NCI-H2081 treated with DMSO at 0.1 percent for 48 hours (cell line): ENCODE data around the gene KCNJ4.

Experiments
- DNase-seq: peaks from one replicate; lab custom pipeline; 2025; lab: John Stamatoyannopoulos, UW

KCNJ4 gene

DNA sequence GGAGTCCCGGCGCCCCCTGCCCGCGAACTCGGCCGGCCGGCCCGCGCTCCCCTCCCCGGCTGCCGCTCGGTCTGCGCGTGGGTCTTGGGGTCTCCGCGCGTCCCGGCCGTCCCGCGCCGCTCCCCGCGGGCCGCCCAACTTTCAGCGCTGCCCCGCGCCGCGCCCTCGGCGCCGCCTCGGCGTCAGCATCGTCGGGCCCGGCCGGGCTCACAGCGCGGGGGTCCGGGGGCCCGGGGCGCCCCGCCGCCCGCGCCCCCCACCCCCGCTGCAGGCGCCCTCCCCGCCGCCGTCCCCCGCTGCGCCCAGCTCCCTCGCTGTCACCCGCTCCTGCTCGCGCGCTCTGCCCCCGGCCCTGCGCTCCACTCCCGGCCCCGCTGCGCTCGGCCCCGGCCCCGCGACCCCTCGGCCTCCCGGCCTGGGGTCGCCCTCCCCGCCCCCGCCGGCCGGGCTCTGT, at the start of gene KCNJ4:
Gene KCNJ4 (minus strand): TSS at position 124 of the 454 bp plus-strand sequence. CDS start 27,067 bp downstream, outside the sequence.
- no peak for DNase-seq

DNA sequence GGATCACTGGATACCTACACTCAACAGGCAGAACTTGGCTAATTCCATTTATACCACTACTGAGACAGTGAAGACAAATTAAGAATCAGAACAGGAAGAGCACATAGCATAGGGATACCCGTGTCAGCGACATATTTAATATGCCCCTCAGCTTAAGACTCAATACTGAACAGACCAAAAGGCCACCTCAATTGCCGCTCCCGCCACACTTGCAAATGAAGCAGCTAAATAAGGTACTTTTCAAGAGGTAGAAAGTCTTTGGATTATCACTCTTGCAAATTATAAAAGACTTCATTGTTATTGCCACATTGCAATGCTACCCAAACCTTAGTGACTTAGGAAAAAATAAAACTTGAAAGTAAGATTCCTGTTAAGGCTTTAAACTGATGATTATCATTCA, 48.0 kb upstream of the KCNJ4 start:
- DNase-seq: no peak

DNA sequence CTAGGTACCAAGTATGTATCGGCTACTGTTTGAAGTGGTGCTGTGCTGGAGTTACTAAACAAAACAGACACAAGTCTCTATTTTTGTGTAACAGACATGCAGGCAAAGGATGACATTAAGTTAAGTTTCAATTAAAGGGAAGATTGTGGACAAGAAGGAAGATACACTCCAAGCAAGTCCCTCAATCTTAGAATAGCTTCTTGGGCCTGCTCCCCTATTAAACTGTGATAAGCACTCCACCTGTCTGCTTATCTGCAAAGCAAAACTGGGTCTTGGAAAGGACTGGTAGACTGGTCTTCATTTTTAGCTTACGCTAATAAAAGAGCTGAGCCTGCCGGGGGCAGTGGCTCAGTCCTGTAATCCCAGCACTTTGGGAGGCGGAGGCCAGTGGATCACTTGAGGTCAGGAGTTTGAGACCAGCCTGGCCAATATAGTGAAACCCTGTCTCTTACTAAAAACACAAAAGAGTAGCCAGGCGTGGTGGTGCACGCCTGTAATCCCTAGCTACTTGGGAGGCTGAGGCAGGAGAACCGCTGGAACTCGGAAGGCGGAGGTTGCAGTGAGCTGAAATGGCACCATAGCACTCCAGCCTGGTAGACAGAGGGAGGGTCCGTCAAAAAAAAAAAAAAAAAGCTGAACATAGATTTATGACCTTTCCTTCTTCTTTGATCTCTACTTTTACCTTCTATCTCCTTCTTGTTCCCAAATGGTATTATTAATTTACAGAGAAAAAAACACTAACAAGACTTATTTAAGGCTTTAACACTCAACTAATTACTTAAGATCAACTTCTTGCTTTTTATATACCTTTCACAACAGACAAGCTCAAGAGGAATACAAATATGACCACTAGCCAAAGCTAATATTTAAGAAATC, 47.0 kb upstream of the KCNJ4 start:
- no peak for DNase-seq

DNA sequence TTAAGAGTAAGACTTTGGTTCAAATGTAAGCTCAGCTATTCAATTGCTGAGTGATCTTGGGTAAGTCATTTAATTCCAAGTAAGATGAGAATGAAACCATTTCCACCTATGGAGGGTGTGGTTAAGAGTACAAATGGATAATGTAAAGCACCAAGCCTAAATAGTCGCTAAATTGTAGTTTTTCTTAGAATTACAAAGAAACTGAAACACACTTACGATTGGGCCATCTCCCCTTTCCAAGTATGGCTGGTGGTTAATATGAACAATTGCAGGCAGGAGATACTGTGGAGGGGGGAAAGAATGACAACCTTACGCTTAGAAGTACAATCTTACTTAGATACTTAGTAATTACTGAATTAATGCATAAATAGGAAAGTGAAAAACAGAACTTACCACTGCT, 42.9 kb upstream of the KCNJ4 start:
- no peak for DNase-seq

- DNase-seq: no peak
These were observed 39.9 kb upstream of the KCNJ4 start for GRCh38 chr22:38494939-38495338.

- no peak for DNase-seq
These were observed 39.5 kb upstream of the KCNJ4 start for GRCh38 chr22:38494498-38494897.

DNA sequence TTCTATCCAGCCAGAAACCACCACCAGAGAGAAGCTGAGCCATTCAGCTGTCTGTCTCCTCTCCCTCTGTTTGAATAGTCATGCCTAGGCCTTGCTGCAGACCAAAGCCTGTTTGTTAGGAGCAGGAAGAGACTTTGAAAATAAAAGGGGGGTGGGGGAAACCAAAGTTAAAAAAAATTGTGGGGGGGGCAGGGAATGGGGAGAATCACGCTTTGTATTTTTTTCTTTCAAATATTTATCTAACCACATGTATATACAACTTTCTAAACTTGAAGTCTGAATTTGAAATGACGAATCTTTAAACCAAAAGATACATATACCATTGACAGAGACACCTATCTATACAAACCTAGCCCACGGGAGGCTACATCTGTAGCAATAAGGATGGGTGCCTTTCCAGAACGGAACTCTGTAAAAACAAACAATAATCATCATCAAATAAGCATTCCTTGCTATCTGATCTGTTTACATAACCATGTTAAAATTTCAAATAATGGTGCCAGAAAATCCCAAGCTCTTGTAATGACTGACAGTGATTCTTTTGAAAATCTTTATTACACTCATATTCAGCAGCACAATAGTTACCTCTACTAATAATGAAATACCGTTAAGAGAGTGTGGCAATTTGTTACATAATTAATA, 36.8 kb upstream of the KCNJ4 start:
- DNase-seq: no peak

- no peak for DNase-seq
These were observed 35.9 kb upstream of the KCNJ4 start for GRCh38 chr22:38490915-38491314.

- no peak for DNase-seq
These were observed 35.5 kb upstream of the KCNJ4 start for GRCh38 chr22:38490475-38490874.

- DNase-seq: no peak
These were observed 34.7 kb upstream of the KCNJ4 start for GRCh38 chr22:38489561-38490145.

DNA sequence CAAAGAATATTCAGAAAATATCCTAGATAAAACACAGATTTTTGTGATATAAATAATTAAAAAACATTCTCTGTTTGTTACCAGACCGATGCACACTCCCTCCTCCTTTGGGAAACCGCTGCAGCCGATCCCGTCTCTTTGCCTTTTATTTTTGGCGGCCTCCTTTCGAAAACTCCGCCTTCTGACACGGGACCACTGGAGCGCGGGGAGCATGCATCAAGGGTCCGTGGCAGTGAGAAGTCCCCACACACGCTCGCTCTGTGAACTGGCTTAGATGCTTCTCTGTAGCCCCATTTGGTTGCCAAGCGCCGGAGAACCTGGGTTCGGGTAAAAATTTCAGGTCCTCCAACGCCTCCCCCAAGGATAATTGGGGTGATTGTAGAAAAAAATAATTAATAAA, 34.1 kb upstream of the KCNJ4 start:
- DNase-seq: no peak

DNA sequence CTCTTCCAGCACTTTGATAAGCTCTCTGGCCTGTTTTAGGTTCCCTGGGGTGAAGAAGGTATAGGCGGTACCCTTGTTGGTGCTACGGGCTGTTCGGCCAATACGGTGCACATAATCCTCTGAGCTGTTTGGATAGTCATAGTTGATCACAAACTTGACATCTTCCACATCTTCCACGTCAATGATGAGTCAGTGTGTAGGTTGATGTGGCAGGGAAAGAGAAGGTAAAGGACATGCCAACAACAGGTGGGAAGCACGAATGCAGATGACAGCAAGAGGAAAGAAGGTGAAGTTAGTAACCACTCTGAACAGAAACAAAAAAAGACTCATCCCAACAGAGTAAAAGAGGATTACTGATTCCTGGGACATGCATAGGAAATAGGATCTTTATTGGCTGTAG, 32.9 kb upstream of the KCNJ4 start:
- DNase-seq: no peak

GRCh38 chr22:38485783-38486182, 30.8 kb upstream of the KCNJ4 start:
- DNase-seq: no peak

DNA sequence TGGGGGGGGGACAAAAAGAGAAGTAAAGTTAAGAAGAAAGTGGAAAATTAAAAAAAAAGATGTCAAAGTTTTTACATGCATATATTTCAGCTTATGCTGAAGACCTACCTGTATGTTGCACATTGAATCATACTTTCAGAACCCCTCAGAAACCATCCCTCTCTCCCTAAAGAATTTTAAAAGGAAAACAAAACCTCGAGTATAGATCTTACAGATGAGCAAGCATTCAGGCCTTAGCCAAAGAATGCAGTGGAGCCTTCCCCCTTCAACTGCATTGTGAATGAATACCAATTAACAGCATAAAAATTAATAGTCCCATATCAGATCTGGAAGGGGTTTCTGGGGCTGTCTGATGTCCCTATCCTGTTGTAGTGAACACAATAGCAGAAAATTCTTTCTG, 29.2 kb upstream of the KCNJ4 start:
- no peak for DNase-seq

- no peak for DNase-seq
These were observed 27.8 kb upstream of the KCNJ4 start for GRCh38 chr22:38482662-38483308.

DNA sequence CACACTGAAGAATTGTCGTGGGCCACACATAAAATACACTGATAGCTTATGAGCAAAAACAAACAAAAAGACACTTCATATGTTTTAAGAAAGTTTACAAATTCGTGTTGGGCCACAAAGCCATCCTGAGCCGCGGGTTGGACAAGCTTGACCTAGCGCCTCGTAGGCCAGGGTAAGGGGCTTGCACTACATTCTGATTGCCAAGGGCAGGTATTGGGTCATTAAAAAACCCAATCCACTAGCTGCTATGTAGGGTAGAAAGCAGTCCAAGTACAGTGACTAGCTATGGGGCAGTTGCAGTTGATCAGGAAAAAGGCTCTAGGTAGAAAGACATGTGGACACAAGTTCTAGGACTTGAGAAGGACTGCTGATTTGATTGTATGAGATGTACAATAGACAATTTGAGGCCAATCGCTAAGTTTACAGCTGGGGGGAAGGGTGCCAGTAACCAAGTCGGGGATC, 26.9 kb upstream of the KCNJ4 start:
- no peak for DNase-seq

- no peak for DNase-seq
These were observed 26.3 kb upstream of the KCNJ4 start for GRCh38 chr22:38481162-38481870.

GRCh38 chr22:38479096-38479837, 24.3 kb upstream of the KCNJ4 start:
- DNase-seq: no peak

DNA sequence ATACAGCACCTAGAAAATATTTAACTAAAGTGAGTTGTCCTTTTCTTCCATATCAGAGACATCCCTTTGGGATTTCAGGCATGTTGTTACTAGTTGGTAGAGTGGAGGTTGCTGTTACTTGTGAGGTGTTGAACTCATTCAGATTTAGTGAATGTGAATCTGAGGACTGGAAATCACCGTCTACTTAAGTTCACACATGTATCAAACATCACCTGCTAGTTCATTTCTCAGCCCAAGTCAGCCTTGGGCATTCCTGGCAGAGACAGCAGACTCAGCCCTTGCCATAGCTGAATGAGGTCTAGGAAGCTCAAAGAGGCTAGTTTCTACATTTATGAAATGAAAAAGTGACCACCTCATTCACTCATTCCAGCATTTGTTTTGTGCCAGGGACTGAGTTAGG, 22.6 kb upstream of the KCNJ4 start:
- DNase-seq: no peak

DNA sequence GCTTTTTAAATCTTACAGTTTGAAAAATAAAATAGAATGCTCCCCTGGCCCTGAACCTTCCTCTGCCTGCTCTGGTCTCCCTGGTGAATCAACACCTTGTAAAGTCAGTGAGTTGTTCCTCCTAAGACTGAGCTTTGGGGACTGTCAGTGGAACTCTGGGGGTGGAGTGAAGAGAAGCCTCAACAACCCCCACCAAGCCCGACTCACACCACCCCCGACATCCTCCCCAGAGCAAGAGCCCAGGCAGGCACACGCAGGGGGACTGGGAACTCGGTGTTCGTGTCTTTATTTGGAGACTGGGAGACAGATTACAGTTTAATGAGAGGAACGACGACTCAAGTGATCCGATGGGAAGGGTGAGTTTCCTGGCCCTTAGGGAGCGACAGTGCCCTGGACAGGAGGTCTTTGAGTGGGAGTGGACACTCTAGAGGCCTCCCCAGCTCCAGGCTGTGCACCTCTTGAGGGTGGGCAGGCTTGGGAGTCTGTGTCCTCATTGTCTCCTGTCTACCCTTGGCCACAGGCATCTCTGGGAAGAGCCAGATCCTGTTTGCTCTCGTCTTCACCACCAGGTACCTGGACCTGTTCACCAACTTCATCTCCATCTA, 19.1 kb upstream of the KCNJ4 start:
- no peak for DNase-seq

DNA sequence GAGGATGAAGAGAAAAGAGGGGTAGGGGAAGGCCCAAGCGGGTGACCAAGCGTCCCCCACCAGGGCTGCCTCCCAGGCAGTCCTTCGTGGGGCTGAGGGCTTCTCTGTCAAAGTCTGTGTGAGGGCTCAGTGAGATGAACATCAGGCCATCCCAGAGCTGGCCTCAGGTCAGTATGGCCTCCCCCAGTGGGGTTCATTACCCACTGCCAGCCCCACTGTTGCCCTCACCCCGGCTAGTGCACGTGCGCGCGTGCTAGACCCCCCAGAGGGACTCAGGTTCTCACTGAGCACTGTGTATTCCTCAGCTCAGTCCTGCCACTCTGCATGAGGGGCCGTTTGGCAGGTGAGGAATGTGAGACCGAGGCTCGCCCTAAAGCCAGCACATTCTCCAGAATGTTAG, 16.2 kb upstream of the KCNJ4 start:
- DNase-seq: no peak
